HUES48 (cell line): ENCODE measurements around the gene CIDEC.
A peak's percentile ranks its signal among the peaks of the same experiment; 100 is the strongest.

Source experiments
- H3K27ac ChIP-seq: one replicate; pipeline ENCODE4 v1.7.0; 2013; ENCODE audit warnings: low read depth, low read length, inconsistent platforms
- H3K27me3 ChIP-seq: 2 replicates; pipeline ENCODE4 v1.6.1; 2013; ENCODE audit warnings: mild to moderate bottlenecking, low read length; ENCODE audit not compliant: control insufficient read depth, insufficient read depth
- H3K36me3 ChIP-seq: 2 replicates; pipeline ENCODE4 v1.6.1; 2013; ENCODE audit warnings: low read length; ENCODE audit not compliant: control insufficient read depth, insufficient read depth
- H3K4me1 ChIP-seq: 2 replicates; pipeline ENCODE4 v1.6.1; 2013; ENCODE audit warnings: mild to moderate bottlenecking, low read length; ENCODE audit not compliant: control insufficient read depth, insufficient read depth
- H3K4me3 ChIP-seq: 2 replicates; pipeline ENCODE4 v1.5.1; 2013; ENCODE audit warnings: mild to moderate bottlenecking, low read depth, low read length
- H3K9ac ChIP-seq: 2 replicates; pipeline ENCODE4 v1.6.1; 2013; ENCODE audit warnings: mild to moderate bottlenecking, low read depth, low read length, moderate library complexity
- H3K9me3 ChIP-seq: 2 replicates; pipeline ENCODE4 v1.6.1; 2013; ENCODE audit warnings: low read length; ENCODE audit not compliant: control insufficient read depth, insufficient read depth

The CIDEC gene

GRCh38 chr3:9879830-9880549, at the start of gene CIDEC:
Gene CIDEC (minus strand): TSS chr3:9880253. CDS start chr3:9878486, 1,767 bp downstream.
- H3K4me3 ChIP-seq, result no peak within 1 kb of the TSS
- no peaks in the 10 kb centered on the region for H3K4me1 ChIP-seq
- H3K9ac ChIP-seq, result no peak within 1 kb of the TSS
- H3K9me3 ChIP-seq, result no peaks in the 10 kb centered on the region
- no peaks in the 10 kb centered on the region for H3K36me3 ChIP-seq
- no peaks in the 10 kb centered on the region for H3K27me3 ChIP-seq
- H3K27ac ChIP-seq, result no peak within 1 kb of the TSS

- H3K9me3 ChIP-seq, result no peaks in the 10 kb centered on the region
- no peaks in the 10 kb centered on the region for H3K4me1 ChIP-seq
- H3K27ac ChIP-seq, result no peak overlapping the region
- H3K4me3 ChIP-seq, result no peak overlapping the region
- no peaks in the 10 kb centered on the region for H3K36me3 ChIP-seq
- H3K27me3 ChIP-seq, result no peaks in the 10 kb centered on the region
- H3K9ac ChIP-seq, result no peak overlapping the region
Measured at GRCh38 chr3:9928158-9928557, 48.1 kb upstream of the CIDEC start.

- Histone ChIP-seq H3K4me3 (no peak overlapping the region), H3K27me3 (peaks cover 19% of the 10 kb centered on the region; the same call in 1 of the 2 replicates), H3K27ac (no peak overlapping the region), H3K9me3 (no peaks in the 10 kb centered on the region), H3K9ac (no peak overlapping the region), H3K36me3 (no peaks in the 10 kb centered on the region), H3K4me1 (peaks cover 22% of the 10 kb centered on the region)
Measured at GRCh38 chr3:9918261-9919038, 38.4 kb upstream of the CIDEC start.

DNA sequence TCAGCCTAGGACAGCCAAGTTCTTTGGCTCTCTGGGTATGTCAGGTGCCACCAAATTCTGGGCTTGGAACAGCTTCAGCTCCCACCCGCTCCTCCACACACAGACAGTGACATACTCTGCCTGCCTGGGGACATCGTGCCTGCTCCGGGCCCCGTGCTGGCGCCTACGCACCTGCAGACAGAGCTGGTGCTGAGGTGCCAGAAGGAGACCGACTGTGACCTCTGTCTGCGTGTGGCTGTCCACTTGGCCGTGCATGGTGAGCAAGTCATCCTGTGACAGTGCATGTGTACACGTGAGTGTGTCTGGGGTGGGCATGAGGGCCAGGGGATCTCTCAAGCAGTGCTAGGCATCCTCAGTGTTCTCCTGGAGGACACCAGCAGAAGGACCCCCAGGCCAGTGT, 37.8 kb upstream of the CIDEC start:
- no peak overlapping the region for H3K27ac ChIP-seq
- no peak overlapping the region for H3K9ac ChIP-seq
- H3K9me3 ChIP-seq, result no peaks in the 10 kb centered on the region
- peaks cover 22% of the 10 kb centered on the region for H3K4me1 ChIP-seq
- peaks cover 19% of the 10 kb centered on the region; the same call in 1 of the 2 replicates for H3K27me3 ChIP-seq
- H3K4me3 ChIP-seq, result no peak overlapping the region
- H3K36me3 ChIP-seq, result no peaks in the 10 kb centered on the region

DNA sequence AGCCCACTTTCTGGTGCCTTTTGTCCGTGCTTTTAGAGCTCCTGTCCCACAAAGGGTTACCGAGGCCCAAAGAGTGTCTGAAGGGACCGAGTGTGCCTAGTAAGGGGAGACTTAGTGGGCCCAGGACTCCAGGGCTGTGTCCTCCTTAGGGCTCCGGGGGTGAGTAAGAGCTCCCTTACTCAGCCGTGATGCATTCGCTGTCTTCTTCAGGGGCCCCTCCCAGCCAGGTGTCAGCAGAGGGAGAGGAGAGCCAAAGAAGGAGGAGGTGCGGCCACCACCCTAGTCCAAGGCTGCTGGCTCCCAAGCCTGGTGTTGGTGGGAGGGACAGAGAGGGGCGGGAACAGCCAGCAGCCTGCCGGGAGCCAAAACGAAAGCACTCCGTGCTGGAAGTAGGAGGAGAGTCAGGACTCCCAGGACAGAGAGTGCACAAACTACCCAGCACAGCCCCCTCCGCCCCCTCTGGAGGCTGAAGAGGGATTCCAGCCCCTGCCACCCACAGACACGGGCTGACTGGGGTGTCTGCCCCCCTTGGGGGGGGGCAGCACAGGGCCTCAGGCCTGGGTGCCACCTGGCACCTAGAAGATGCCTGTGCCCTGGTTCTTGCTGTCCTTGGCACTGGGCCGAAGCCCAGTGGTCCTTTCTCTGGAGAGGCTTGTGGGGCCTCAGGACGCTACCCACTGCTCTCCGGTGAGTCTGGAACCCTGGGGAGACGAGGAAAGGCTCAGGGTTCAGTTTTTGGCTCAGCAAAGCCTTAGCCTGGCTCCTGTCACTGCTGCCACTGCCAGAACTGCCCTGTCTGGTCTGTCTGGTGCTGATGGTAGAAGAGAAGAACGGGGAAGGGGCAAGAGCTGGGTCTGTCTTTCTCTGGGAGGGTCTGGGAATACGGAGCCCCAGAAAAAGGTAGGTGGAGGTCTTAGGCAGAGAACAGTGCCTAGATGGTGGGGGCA, 37.0 kb upstream of the CIDEC start, which contains the start of gene IL17RC:
TSS of gene IL17RC (plus strand) at position 365 of the 947 bp plus-strand sequence. CDS start at position 583, 218 bp downstream.
- peaks cover 22% of the 10 kb centered on the region for H3K4me1 ChIP-seq
- peak within 1 kb of the TSS; percentile 48 for H3K27ac ChIP-seq
- no peaks in the 10 kb centered on the region for H3K9me3 ChIP-seq
- peak within 1 kb of the TSS; percentile 68 for H3K4me3 ChIP-seq
- no peaks in the 10 kb centered on the region for H3K36me3 ChIP-seq
- H3K9ac ChIP-seq, result peak within 1 kb of the TSS; percentile 47; the same call in 1 of the 2 replicates
- H3K27me3 ChIP-seq, result peaks cover 19% of the 10 kb centered on the region; the same call in 1 of the 2 replicates

DNA sequence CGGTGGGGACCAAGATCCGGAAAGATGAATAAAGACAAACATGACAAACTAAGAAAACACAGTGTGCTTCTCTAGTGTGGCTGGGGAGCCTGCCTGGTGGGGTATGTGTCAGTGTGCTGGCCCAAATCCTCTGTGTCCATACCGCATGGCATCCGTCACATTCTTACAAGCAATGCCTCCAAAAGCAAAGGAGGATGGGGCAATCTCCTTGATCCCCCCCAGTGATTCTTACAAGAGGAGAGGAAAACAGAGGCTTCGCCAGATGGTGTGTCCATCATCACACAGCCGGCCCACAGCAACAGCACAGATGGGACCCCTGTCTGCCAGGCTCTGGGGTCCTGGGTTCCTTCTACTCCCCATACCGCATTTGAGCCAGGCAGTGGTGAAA, 36.3 kb upstream of the CIDEC start:
- no peak overlapping the region for H3K9ac ChIP-seq
- H3K27me3 ChIP-seq, result peaks cover 19% of the 10 kb centered on the region; the same call in 1 of the 2 replicates
- H3K9me3 ChIP-seq, result no peaks in the 10 kb centered on the region
- peak overlapping the region; percentile 35 for H3K4me3 ChIP-seq
- no peaks in the 10 kb centered on the region for H3K36me3 ChIP-seq
- peaks cover 22% of the 10 kb centered on the region for H3K4me1 ChIP-seq
- peak overlapping the region; percentile 48 for H3K27ac ChIP-seq

- Histone ChIP-seq H3K9ac (peak overlapping the region; percentile 47), H3K27ac (no peak overlapping the region), H3K27me3 (peaks cover 19% of the 10 kb centered on the region; the same call in 1 of the 2 replicates), H3K4me1 (peaks cover 22% of the 10 kb centered on the region), H3K36me3 (no peaks in the 10 kb centered on the region), H3K4me3 (peak overlapping the region; percentile 68), H3K9me3 (no peaks in the 10 kb centered on the region)
Measured at GRCh38 chr3:9915254-9916141, 35.4 kb upstream of the CIDEC start.

DNA sequence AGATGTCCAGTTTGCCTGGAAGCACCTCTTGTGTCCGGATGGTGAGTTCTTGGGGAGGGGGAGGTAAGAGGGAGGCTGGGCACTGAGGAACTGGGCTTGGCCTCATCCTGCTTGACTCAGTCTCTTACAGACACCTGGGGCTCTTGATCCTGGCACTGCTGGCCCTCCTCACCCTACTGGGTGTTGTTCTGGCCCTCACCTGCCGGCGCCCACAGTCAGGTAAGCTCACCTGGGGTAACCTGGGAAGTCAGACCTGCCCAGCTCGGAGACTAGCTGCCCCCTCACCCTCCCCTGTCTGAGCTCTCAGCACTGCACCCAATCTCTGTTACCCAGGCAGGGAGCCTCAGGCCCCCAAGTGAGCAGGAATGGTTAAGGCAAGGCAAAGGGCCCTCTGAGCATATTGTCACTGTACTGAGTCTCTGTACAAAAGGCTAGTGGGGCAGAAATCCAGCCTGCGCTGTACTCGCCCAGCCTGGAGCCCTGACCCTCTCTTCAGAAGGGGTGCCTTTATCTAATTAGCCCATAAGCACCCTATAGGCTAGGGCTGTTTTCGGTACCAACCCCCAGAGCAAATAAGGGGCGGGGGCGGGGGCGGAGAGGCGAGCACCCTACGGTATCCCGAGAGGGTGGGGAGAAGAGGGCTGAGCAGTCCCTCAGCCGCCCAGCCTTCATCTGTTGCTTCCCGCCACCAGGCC, 34.7 kb upstream of the CIDEC start:
- H3K36me3 ChIP-seq, result no peaks in the 10 kb centered on the region
- no peak overlapping the region for H3K27ac ChIP-seq
- peaks cover 22% of the 10 kb centered on the region for H3K4me1 ChIP-seq
- no peak overlapping the region; the same call in 1 of the 2 replicates for H3K9ac ChIP-seq
- peaks cover 19% of the 10 kb centered on the region; the same call in 1 of the 2 replicates for H3K27me3 ChIP-seq
- peak overlapping the region; percentile 68 for H3K4me3 ChIP-seq
- no peaks in the 10 kb centered on the region for H3K9me3 ChIP-seq

DNA sequence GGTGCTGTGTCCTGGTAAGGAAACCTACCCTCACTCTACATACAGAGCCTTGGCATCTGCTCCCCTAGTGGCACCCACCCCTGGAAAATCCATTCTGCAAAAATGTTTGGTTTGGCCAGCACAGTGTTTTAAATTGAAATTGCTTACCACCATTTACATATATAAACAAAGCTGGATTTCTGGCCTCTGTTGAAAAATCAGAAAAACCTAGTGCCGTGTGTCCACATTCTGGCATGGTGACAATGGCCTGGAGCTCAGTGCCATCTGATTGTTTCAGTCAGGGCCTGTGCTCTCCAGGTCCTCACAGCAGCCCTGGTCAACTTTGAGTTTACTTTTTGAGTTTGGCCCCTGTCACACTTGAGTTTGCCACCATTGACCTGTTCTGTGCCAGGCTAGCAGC, 34.0 kb upstream of the CIDEC start:
- H3K9me3 ChIP-seq, result no peaks in the 10 kb centered on the region
- peaks cover 19% of the 10 kb centered on the region; the same call in 1 of the 2 replicates for H3K27me3 ChIP-seq
- H3K4me1 ChIP-seq, result peaks cover 22% of the 10 kb centered on the region
- no peak overlapping the region for H3K9ac ChIP-seq
- H3K36me3 ChIP-seq, result no peaks in the 10 kb centered on the region
- H3K4me3 ChIP-seq, result no peak overlapping the region
- H3K27ac ChIP-seq, result no peak overlapping the region
